Large intestine (tissue), 3 donors: Measurements from ENCODE around the gene ARFRP1. TPM values are rescaled to one million over a fixed set of nuclear protein-coding genes. Genes with fewer than 3 reads are reported as not detected.
"Not testable (repeated sequence)": the region's sequence is repeated elsewhere in the genome, so short reads cannot be mapped to it uniquely, and the experiment has no call there.

ENCODE experiments used
- DNase-seq, 2 donors: peaks; one replicate each; pipeline versions ENCODE4 v3.0.0 to v3.0.0-alpha.2; 2013
- H3K27ac ChIP-seq: one replicate; pipeline ENCODE4 v1.5.1; 2013; ENCODE audit warnings: low read length
- H3K27me3 ChIP-seq: 2 replicates; pipeline ENCODE4 v1.6.1; 2013; ENCODE audit warnings: low read length; ENCODE audit not compliant: control insufficient read depth, insufficient read depth
- H3K36me3 ChIP-seq: 2 replicates; pipeline ENCODE4 v1.6.1; 2013; ENCODE audit warnings: low read length; ENCODE audit not compliant: control insufficient read depth, insufficient read depth
- H3K4me1 ChIP-seq: one replicate; pipeline ENCODE4 v1.6.1; 2013; ENCODE audit warnings: low read length; ENCODE audit not compliant: control insufficient read depth, insufficient read depth
- H3K4me3 ChIP-seq: one replicate; pipeline ENCODE4 v1.5.1; 2013; ENCODE audit warnings: low read length
- H3K9me3 ChIP-seq: one replicate; pipeline ENCODE4 v1.6.1; 2013; ENCODE audit warnings: mild to moderate bottlenecking, low read depth, low read length, moderate library complexity; ENCODE audit not compliant: control insufficient read depth
- WGBS: methylation state at CpG from one replicate; pipeline ENCODE4 v1.1.5; 2013; ENCODE audit warnings: low lambda C conversion rate; ENCODE audit not compliant: insufficient coverage; 5-methylcytosine and 5-hydroxymethylcytosine counted together
- polyA plus RNA-seq: library from polyadenylated mRNA; unstranded; fragments of 120-200 nt; gene quantifications from one replicate; pipeline ENCODE4 v1.2.1, GENCODE V29; 2013

ARFRP1 gene
- polyA plus RNA-seq, 1 donor, result 22.2 TPM

DNA sequence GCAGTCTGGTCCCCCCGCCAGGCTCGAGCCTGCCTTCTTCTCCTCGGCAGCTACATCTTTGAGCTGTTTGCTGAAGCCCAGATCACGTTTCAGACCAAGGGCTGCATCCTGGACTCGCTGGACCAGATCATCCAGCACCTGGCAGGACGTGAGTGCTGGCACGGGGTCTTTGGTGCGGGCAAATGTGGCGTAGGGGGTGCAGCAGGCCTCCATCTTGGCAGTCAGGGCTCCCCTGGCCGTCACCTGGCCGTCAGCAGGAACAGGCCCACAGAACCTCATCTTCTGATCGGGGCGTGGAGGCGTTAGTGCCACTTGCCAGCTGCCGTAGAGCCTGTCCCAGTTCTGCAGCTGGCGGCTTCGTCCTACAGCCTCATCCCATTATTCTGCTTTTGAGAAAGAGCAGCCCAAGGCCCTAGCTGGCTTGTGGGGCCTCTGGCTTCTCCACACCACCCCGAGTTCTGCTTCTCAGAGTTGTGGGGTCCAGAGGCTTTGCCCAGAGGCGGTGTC, 27.9 kb downstream of the ARFRP1 start:
- Histone ChIP-seq H3K4me1 (no peaks in the 10 kb centered on the region), H3K27me3 (no peaks in the 10 kb centered on the region), H3K36me3 (peaks cover 20% of the 10 kb centered on the region), H3K4me3 (no peak overlapping the region), H3K27ac (no peak overlapping the region), H3K9me3 (no peaks in the 10 kb centered on the region)
- WGBS, result no CpG with 5 or more reads among the region's 19 CpGs
- no peak for DNase-seq

DNA sequence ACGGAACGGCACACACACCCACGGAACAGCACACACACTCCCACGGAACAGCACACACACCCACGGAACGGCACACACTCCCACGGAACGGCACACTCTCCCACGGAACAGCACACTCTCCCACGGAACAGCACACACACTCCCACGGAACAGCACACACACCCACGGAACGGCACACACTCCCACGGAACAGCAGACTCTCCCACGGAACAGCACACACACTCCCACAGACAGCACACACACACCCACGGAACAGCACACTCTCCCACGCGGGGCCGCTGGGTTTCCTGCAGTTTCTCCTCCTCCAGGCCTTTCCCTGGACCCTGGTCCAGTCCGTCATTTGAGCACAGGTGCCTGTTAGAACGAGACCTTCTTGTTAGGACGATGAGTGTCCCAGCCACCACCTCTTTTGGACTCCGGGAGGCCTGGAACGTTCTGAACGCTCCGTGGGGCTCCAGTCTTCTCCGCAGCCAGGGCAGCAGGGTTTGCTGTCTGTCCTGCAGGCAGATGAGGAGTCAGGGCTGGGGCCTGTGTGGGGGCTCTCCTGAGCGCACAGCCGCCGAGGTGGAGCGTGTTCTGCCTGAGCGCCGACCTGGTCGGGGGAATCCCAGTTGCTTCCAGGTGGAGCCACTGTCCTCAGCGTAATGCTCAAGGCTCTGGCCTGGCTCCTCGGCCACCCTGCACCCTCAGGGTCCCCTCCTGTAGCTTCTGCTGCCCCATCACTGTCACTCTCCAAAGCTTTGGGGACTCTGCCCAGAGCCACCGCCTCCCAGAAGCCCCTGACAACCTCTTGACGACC, 28.9 kb downstream of the ARFRP1 start:
- H3K4me3 ChIP-seq, result no peak overlapping the region
- H3K4me1 ChIP-seq, result no peaks in the 10 kb centered on the region
- no peak for DNase-seq
- H3K9me3 ChIP-seq, result no peaks in the 10 kb centered on the region
- peaks cover 25% of the 10 kb centered on the region for H3K36me3 ChIP-seq
- H3K27ac ChIP-seq, result no peak overlapping the region
- no CpG with 5 or more reads among the region's 38 CpGs for WGBS
- no peaks in the 10 kb centered on the region for H3K27me3 ChIP-seq

DNA sequence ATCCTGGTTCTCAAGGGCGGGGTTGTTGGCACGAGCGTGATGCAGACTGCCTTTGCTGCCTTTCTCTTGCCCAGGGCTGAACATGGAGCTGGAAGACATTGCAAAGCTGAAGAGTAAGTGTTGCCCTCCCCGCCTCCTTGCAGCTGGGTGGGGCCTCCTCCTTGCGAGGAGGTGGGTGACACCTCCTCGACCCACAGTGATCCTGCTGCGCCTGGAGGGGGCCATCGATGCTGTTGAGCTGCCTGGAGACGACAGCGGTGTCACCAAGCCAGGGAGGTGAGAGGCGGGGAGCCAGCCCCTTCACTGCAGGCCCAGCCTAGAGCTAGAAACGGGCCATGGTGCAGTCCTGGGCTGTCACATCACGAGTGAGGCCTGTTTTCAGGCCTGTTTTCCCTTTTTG, 29.7 kb downstream of the ARFRP1 start:
- DNase-seq, result no peak
- no peaks in the 10 kb centered on the region for H3K27me3 ChIP-seq
- no peak overlapping the region for H3K27ac ChIP-seq
- no peaks in the 10 kb centered on the region for H3K4me1 ChIP-seq
- H3K9me3 ChIP-seq, result no peaks in the 10 kb centered on the region
- whole genome bisulfite sequencing, result no CpG with 5 or more reads among the region's 13 CpGs
- no peak overlapping the region for H3K4me3 ChIP-seq
- peaks cover 28% of the 10 kb centered on the region for H3K36me3 ChIP-seq

DNA sequence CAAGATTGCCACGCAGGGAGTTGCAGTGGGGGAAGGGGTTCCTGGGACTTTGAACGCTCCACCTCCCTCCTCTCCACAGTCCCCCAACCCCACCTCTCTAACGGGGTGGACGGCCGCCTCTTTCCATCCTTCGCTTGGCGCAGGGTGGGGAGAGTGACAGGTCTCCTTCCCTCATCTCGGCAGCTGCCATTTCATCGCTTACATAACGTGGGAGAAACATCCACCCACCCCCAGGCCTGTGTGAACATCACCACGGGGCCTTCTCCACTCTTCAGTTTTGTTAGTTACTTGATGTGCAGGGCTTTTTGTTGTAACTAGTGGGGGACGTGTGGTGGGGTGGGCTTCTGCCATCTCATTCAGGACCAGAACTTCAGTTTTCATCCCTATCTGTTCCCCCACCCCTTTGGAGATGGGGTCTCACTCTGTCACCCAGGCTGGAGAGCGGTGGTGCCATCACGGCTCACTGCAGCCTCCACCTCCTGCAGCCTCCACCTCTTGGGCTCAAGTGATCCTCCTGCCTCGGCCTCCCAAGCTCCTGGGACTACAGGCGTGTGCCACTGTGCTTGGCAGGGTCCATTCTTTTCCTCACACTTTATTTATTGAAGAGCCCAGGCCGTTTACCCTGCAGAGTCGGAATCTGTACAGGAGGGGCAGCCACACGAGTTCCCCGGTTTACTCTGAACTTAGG, 32.0 kb downstream of the ARFRP1 start:
- DNase-seq, result no peak
- no peak overlapping the region for H3K27ac ChIP-seq
- no peak overlapping the region for H3K4me3 ChIP-seq
- H3K36me3 ChIP-seq, result peaks cover 34% of the 10 kb centered on the region
- H3K27me3 ChIP-seq, result no peaks in the 10 kb centered on the region
- H3K4me1 ChIP-seq, result no peaks in the 10 kb centered on the region
- no CpG with 5 or more reads among the region's 20 CpGs for WGBS
- H3K9me3 ChIP-seq, result no peaks in the 10 kb centered on the region

DNA sequence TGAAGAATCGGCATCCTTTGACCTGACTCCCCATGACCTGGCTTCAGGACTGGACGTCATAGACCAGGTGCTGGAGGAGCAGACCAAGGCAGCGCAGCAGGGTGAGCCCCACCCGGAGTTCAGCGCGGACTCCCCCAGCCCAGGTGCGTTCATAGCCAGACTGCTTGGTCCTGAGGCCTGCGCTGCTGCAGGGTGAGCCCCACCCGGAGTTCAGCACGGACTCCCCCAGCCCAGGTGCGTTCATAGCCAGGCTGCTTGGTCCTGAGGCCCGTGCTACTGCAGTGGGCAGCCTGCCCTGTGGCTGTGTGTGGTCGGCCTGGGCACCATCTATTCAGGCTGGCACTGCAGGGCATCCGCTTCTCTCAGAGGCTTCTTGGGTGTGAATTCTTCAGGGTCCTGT, 33.8 kb downstream of the ARFRP1 start:
- Histone ChIP-seq H3K4me3 (no peak overlapping the region), H3K27ac (no peak overlapping the region), H3K4me1 (no peaks in the 10 kb centered on the region), H3K9me3 (no peaks in the 10 kb centered on the region), H3K36me3 (peaks cover 28% of the 10 kb centered on the region), H3K27me3 (no peaks in the 10 kb centered on the region)
- WGBS, result no CpG with 5 or more reads among the region's 14 CpGs
- no peak for DNase-seq

DNA sequence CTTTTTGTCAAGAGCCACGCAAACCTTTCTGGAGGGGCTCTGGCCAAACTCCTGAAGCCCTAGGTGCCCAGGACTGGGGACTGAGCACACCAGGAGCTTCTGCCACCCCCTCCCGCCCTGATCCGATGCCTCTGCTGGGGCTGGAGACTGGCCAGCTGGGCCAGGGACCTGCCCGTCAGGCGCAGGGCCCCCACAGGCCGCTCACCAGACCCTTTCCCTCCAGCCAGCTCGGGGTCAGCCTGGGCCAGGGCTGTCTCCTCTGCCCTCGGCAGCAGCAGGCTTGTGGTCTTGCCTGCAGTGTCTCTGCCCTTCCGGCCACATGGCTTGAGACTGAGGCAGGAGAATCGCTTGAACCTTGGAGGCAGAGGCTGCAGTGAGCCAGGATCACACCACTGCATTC, 35.1 kb downstream of the ARFRP1 start:
- no peak overlapping the region for H3K4me3 ChIP-seq
- H3K4me1 ChIP-seq, result no peaks in the 10 kb centered on the region
- peaks cover 41% of the 10 kb centered on the region for H3K36me3 ChIP-seq
- no peaks in the 10 kb centered on the region for H3K27me3 ChIP-seq
- H3K9me3 ChIP-seq, result no peaks in the 10 kb centered on the region
- WGBS, result no CpG with 5 or more reads among the region's 10 CpGs
- no peak overlapping the region for H3K27ac ChIP-seq
- no peak for DNase-seq

DNA sequence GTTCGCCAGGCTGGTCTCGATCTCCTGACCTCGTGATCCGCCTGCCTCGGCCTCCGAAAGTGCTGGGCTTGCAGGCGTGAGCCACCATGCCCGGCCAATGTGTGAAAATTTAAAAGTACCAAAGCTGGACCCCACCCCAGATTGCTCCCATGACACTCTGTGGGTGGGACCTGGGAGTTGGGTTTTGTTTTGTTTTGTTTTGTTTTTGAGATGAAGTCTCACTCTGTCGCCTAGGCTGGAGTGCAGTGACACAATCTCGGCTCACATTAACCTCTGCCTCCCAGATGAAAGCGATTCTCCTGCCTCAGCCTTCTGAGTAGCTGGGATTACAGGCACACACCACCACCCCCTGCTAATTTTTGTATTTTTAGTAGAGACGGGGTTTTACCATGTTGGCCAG, 36.1 kb downstream of the ARFRP1 start:
- WGBS, result no CpG with 5 or more reads among the region's 12 CpGs
- H3K27ac ChIP-seq, DNase-seq, H3K4me3 ChIP-seq, H3K9me3 ChIP-seq, H3K4me1 ChIP-seq, H3K27me3 ChIP-seq: not testable (repeated sequence)
- peaks cover 47% of the 10 kb centered on the region for H3K36me3 ChIP-seq

DNA sequence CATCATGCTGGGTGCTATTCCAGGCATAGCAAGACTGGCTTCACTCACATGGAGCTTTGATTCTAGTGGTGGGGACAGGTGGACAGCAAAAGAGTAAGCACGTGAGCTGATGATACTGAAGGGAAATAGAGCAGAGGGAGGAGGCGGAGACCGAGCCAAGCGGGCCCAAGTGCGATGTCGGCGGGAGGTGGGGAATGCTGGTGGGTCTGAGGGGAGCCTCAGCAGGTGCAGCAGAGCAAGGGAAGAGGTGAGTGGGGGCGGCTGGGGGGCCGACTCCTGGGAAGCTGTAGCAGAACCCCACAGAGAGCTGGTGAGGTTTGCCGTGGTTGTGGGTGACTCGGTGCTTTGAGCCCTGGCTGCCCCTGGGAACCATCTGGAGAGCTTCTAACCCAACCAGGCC, 39.4 kb downstream of the ARFRP1 start:
- DNase-seq, result no peak
- H3K36me3 ChIP-seq, result peaks cover 53% of the 10 kb centered on the region
- no peaks in the 10 kb centered on the region for H3K9me3 ChIP-seq
- no peak overlapping the region for H3K4me3 ChIP-seq
- no peaks in the 10 kb centered on the region for H3K27me3 ChIP-seq
- WGBS, result no CpG with 5 or more reads among the region's 11 CpGs
- no peak overlapping the region for H3K27ac ChIP-seq
- no peaks in the 10 kb centered on the region for H3K4me1 ChIP-seq

DNA sequence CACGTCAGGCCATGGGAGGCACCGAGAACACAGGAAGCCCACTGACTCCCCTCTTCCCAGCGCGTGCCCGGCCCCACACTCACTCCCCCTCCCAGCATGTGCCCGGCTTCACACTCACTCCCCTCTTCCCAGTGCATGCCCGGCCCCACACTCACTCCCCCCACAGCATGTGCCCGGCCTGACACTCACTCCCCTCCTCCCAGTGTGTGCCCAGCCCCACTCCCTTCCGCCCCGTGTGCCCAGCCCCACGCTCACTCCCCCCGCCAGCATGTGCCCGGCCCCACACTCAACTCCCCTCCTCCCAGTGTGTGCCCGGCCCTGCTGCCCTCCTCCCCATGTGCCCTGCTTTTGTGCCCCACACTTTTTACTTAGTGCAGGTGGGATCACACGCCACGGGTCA, 39.9 kb downstream of the ARFRP1 start:
- Histone ChIP-seq H3K27ac (no peak overlapping the region), H3K36me3 (peaks cover 58% of the 10 kb centered on the region), H3K9me3 (no peaks in the 10 kb centered on the region), H3K4me3 (no peak overlapping the region), H3K4me1 (no peaks in the 10 kb centered on the region), H3K27me3 (no peaks in the 10 kb centered on the region)
- WGBS, result no CpG with 5 or more reads among the region's 16 CpGs
- DNase-seq, result no peak

DNA sequence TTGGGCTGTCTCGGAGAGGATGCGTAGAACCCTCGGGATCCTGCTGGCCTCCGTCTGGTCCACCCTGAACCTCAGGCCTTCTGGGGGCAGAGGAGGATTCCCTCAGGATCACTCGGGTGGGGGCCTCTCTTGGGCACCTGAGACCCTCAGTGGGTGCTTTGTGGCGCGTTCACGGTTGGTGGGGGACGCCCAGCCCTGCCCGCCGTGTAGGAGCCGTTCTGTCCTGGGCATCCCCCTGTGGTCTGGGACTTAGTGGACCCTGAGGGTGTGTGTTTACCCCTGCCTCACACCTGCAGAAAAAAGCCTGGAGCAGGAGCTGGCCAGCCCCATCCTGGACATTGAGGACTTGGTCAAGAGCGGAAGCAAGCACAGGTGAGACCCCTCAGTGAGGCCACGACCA, 42.1 kb downstream of the ARFRP1 start:
- Histone ChIP-seq H3K4me3 (no peak overlapping the region), H3K9me3 (no peaks in the 10 kb centered on the region), H3K27me3 (no peaks in the 10 kb centered on the region), H3K36me3 (peaks cover 65% of the 10 kb centered on the region), H3K4me1 (peaks cover under 1% of the 10 kb centered on the region), H3K27ac (no peak overlapping the region)
- WGBS, result no CpG with 5 or more reads among the region's 14 CpGs
- no peak for DNase-seq
